Endothelial cell of umbilical vein (primary cell): Measurements from ENCODE around the gene ZNF571. TPM values are rescaled to one million over a fixed set of nuclear protein-coding genes. Genes with fewer than 3 reads are reported as not detected.
A peak's percentile ranks its signal among the peaks of the same experiment; 100 is the strongest.

Source experiments
- Bru-seq: library from RNA; stranded (reverse); fragments of 400-500 nt; gene quantifications from one replicate; lab custom pipeline; 2021; lab: Mats Ljungman, UMichigan
- BruChase-seq, 2 experiments: library from RNA; stranded (reverse); fragments of 400-500 nt; gene quantifications; one replicate each; lab custom pipeline; 2021; lab: Mats Ljungman, UMichigan
- BruUV-seq: library from RNA; stranded (reverse); fragments of 400-500 nt; replicated peaks from 2 replicates; lab custom pipeline; 2021; lab: Mats Ljungman, UMichigan
- CTCF ChIA-PET: fragments of 300-600, 350-600 bp; sonication (Branson Sonifier 250); formaldehyde crosslinking; loops from one replicate; lab custom pipeline; 2021; ENCODE audit warnings: antibody characterized with exemption, inconsistent platforms; lab: Charles Lee
- POLR2A ChIA-PET: fragments of 300-600, 350-600 bp; sonication (Branson Sonifier 250); formaldehyde crosslinking; loops from one replicate; lab custom pipeline; 2021; ENCODE audit warnings: antibody characterized with exemption, inconsistent platforms; lab: Charles Lee
- DNase-seq: peaks from one replicate; pipeline ENCODE4 v3.0.0-alpha.2; 2011; ENCODE audit warnings: low read depth, low spot score
- FAIRE-seq: peaks from 2 replicates; lab custom pipeline; 2011; peaks lifted over from hg19 to GRCh38; lab: Jason Lieb, UNC
- H2AFZ ChIP-seq: 2 replicates; pipeline ENCODE4 v1.6.0; 2012; ENCODE audit warnings: low read depth, low read length, control low read depth, inconsistent platforms
- H3K27ac ChIP-seq: 2 replicates; pipeline ENCODE4 v1.5.1; 2011; ENCODE audit warnings: low read depth, mild to moderate bottlenecking, control low read depth, low read length, moderate library complexity; ENCODE audit not compliant: insufficient read depth
- H3K27me3 ChIP-seq, 2 experiments: 2 replicates each; pipeline versions ENCODE4 v1.6.0 to v1.6.1; 2011; ENCODE audit warnings: low read length in 2 of 2, mixed read lengths in 1 of 2; ENCODE audit not compliant: control insufficient read depth in 2 of 2, insufficient read depth in 2 of 2
- H3K36me3 ChIP-seq, 2 experiments: 2 replicates in 1 of 2; 3 replicates in 1 of 2; pipeline ENCODE4 v1.5.1; 2011; ENCODE audit warnings: low read length in 2 of 2, mild to moderate bottlenecking in 1 of 2, moderate library complexity in 1 of 2; ENCODE audit not compliant: control insufficient read depth in 2 of 2, insufficient read depth in 2 of 2; ENCODE audit errors: extremely low read depth in 1 of 2
- H3K4me1 ChIP-seq: 3 replicates; pipeline ENCODE4 v1.5.1; 2011; ENCODE audit warnings: mild to moderate bottlenecking, low read length; ENCODE audit not compliant: control insufficient read depth, insufficient read depth; ENCODE audit errors: extremely low read depth
- H3K4me2 ChIP-seq: 2 replicates; pipeline ENCODE4 v1.6.1; 2011; ENCODE audit warnings: low read length, control low read depth, mixed read lengths; ENCODE audit not compliant: insufficient read depth
- H3K4me3 ChIP-seq, 3 experiments: fragments of 200-600 bp in 1 of 3; sonication (generic), shearing (Covaris generic) in 1 of 3; replicated peaks in 1 of 3; 2 replicates each; pipeline ENCODE4 v1.5.1; 2011 to 2016; ENCODE audit warnings: control low read depth in 3 of 3, low read length in 3 of 3, mild to moderate bottlenecking in 2 of 3, inconsistent platforms in 1 of 3, low read depth in 1 of 3, moderate library complexity in 1 of 3; ENCODE audit not compliant: insufficient read depth in 1 of 3
- H3K79me2 ChIP-seq: 2 replicates; pipeline ENCODE4 v1.6.0; 2012; ENCODE audit warnings: low read length, inconsistent platforms; ENCODE audit not compliant: control insufficient read depth, insufficient read depth
- H3K9ac ChIP-seq: replicated peaks from 2 replicates; pipeline ENCODE3; 2011; ENCODE audit warnings: low read length, control low read depth; ENCODE audit not compliant: insufficient read depth; ENCODE audit errors: extremely low read depth
- H3K9me1 ChIP-seq: replicated peaks from 3 replicates; pipeline ENCODE4 v1.6.0; 2011; ENCODE audit warnings: mild to moderate bottlenecking, low read length; ENCODE audit not compliant: control insufficient read depth, insufficient read depth; ENCODE audit errors: extremely low read depth
- H3K9me3 ChIP-seq: replicated peaks from 2 replicates; pipeline ENCODE4 v1.5.1; 2012; ENCODE audit warnings: low read length, inconsistent platforms; ENCODE audit not compliant: control insufficient read depth, insufficient read depth
- H4K20me1 ChIP-seq: replicated peaks from 2 replicates; pipeline ENCODE3; 2011; ENCODE audit warnings: mild to moderate bottlenecking, low read length; ENCODE audit not compliant: control insufficient read depth, insufficient read depth; ENCODE audit errors: extremely low read depth
- POLR2A ChIP-seq: IDR thresholded peaks from 2 replicates; pipeline ENCODE4 v1.6.1; 2012; ENCODE audit warnings: low read depth, mild to moderate bottlenecking, control low read depth, low read length
- dilution Hi-C: fragments of 300-500 bp; cut with MboI; formaldehyde crosslinking; loops from one replicate; pipeline ENCODE4 v1.15.0; 2019; ENCODE audit warnings: low sequenced_read_pairs; ENCODE audit not compliant: extremely low pct_ligation_motif_present
- intact Hi-C: fragments of 100-400 bp; cut with micrococcal nuclease; formaldehyde crosslinking; loops from one replicate; pipeline ENCODE4 v1.10.0; 2022
- long read RNA-seq: library from polyadenylated mRNA; stranded (forward); transcript quantifications from one replicate; pipeline ENCODE4 v2.0.0, GENCODE V29; 2021
- polyA minus RNA-seq, 3 experiments: library from RNA; depleted of rRNA, polyadenylated mRNA; stranded (reverse); fragments of >200 nt; gene quantifications; 1 replicate in 1 of 3; 2 replicates in 2 of 3; pipeline ENCODE4 v1.2.3, GENCODE V29; 2011
- polyA plus RNA-seq, 4 experiments: library from polyadenylated mRNA; depleted of rRNA in 3 of 4; stranded (reverse) in 3 of 4; unstranded in 1 of 4; fragments of >200 nt; gene quantifications; 2 replicates each; pipeline versions ENCODE4 v1.2.1 to v1.2.3, GENCODE V29; 2011 to 2012; ENCODE audit warnings: missing spikeins in 1 of 4
- total RNA-seq: library from RNA; stranded (reverse); gene quantifications from 2 replicates; pipeline ENCODE4 v1.2.3, GENCODE V29; 2021
- TF ChIP-seq, protein P1 (sequence below), 2 donors: IDR thresholded peaks; 1 replicate in 1 of 2; 2 replicates in 1 of 2; pipeline ENCODE4 v1.5.1; 2011; ENCODE audit warnings: low read length in 2 of 2, mild to moderate bottlenecking in 2 of 2, moderate library complexity in 2 of 2, control low read depth in 1 of 2, inconsistent platforms in 1 of 2, low read depth in 1 of 2; ENCODE audit not compliant: insufficient read depth in 1 of 2; ENCODE audit errors: extremely low read depth in 1 of 2

ZNF571 gene
- total RNA-seq = 2.0 and 2.1 TPM in 2 replicates
- 0.70 and 0.78 TPM in 2 replicates for polyA plus RNA-seq
- polyA plus RNA-seq (2011; cell fraction: cytosol; rRNA removed) = 0.62 and 0.72 TPM in 2 replicates
- polyA plus RNA-seq (2011; cell fraction: nucleus; rRNA removed) = 1.7 and 2.1 TPM in 2 replicates
- polyA plus RNA-seq (2012) = 0.95 and 0.98 TPM in 2 replicates
- polyA minus RNA-seq = 0.78 and 1.8 TPM in 2 replicates
- polyA minus RNA-seq (2011; cell fraction: cytosol; rRNA and poly(A)+ RNA removed) = 0.41 TPM
- 1.7 and 2.1 TPM in 2 replicates for polyA minus RNA-seq (2011; cell fraction: nucleus; rRNA and poly(A)+ RNA removed)
- Bru-seq, nascent RNA = percentile 38 among the genes with signal in this experiment
- BruChase-seq, experiment 1, labeled RNA remaining after a 6-hour chase = percentile 49 among the genes with signal in this experiment
- BruChase-seq, experiment 2, labeled RNA remaining after a 2-hour chase = percentile 47 among the genes with signal in this experiment
- long read RNA-seq, partial matches to known transcripts = 1 of 2 reads
- long read RNA-seq, other reads (novel, unspliced or antisense) = 0 of 2 reads

DNA sequence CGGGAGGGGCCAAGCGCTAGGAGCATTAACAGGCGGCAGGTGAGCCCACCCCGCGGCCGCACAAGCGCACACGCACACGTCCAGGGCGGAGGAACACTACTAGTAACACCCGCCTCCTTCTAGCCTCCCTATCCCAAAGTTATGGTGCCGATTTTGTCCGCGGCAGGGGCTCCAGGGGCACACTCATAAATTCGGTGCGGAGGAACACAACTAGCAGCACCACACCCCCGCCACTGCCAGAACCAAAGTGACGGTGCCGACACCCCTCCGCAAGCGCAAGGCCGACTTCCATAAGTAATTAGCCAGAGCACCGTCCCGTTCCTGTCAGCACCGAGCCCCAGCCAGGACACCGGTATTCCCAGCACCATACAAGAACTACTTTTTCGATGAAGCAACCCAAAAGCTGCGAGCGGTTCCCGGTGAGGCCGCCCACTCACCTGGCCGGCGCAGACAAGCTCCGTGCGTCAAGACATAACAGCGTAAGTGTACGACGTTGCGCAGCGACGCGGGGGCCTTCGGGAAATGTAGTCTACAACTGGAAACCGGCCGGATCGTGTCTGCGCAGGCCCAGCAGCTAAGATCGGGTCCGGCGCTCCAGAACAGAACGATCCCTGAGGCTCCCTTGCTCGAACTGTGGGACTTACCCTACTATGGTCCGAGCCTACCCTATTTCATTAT, at the start of gene ZNF571, which contains the start of gene ZNF540:
Gene ZNF571, minus strand, starts transcription at position 489 of the 678 bp plus-strand sequence. CDS start 8,116 bp downstream, outside the sequence.
Gene ZNF540, plus strand, starts transcription at position 573 of the 678 bp plus-strand sequence. CDS start 3,572 bp downstream, outside the sequence.
- no peaks in the 10 kb centered on the region for H3K36me3 ChIP-seq
- H3K9me3 ChIP-seq = no peaks in the 10 kb centered on the region
- H3K4me2 ChIP-seq = peak within 1 kb of the TSS; percentile 89
- no peaks in the 10 kb centered on the region for H3K79me2 ChIP-seq
- dilution Hi-C loops (no loop called here), intact Hi-C loops (loop anchor here (1.0 to 2.0 kb wide), 2 partner anchors 44 to 61 kb away; partner anchors contain the start of gene ZFP30)
- FAIRE-seq (peak; percentile 98), DNase-seq (peak; percentile 94)
- H3K27ac ChIP-seq = no peak within 1 kb of the TSS
- H3K27me3 ChIP-seq = no peaks in the 10 kb centered on the region
- H2AFZ ChIP-seq = peak within 1 kb of the TSS; percentile 98
- TF ChIP-seq POLR2A = peak; percentile 17
- TF ChIP-seq, protein P1, sequence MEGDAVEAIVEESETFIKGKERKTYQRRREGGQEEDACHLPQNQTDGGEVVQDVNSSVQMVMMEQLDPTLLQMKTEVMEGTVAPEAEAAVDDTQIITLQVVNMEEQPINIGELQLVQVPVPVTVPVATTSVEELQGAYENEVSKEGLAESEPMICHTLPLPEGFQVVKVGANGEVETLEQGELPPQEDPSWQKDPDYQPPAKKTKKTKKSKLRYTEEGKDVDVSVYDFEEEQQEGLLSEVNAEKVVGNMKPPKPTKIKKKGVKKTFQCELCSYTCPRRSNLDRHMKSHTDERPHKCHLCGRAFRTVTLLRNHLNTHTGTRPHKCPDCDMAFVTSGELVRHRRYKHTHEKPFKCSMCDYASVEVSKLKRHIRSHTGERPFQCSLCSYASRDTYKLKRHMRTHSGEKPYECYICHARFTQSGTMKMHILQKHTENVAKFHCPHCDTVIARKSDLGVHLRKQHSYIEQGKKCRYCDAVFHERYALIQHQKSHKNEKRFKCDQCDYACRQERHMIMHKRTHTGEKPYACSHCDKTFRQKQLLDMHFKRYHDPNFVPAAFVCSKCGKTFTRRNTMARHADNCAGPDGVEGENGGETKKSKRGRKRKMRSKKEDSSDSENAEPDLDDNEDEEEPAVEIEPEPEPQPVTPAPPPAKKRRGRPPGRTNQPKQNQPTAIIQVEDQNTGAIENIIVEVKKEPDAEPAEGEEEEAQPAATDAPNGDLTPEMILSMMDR (IDR thresholded peaks at IDR 0.05; ENCODE audit: extremely low read depth in 1 of 2, insufficient read depth in 1 of 2, low read depth in 1 of 2, low read length in 2 of 2) = no peak
- H3K9me1 ChIP-seq = no peaks in the 10 kb centered on the region
- H3K9ac ChIP-seq = no peak within 1 kb of the TSS
- BruUV-seq = no TSS peak
- H4K20me1 ChIP-seq = no peaks in the 10 kb centered on the region
- POLR2A ChIA-PET = interaction anchor here (1.0 kb wide), 1 partner anchor 224 kb away, joined by 3 read pairs; the partner anchor contains the start of gene ZNF527
- CTCF ChIA-PET = interaction anchor here (0.9 to 1.2 kb wide), 4 partner anchors 11 to 185 kb away, joined by 3 to 5 read pairs (median 4); partner anchors contain the start of genes ZNF569 and ZNF573
- H3K4me1 ChIP-seq = peaks cover 10% of the 10 kb centered on the region
- peak within 1 kb of the TSS; percentile 65 to 81 (median 73) for H3K4me3 ChIP-seq
